K562 (cell line): Measurements from ENCODE around the gene PRDX2. TPM values are rescaled to one million over a fixed set of nuclear protein-coding genes. Genes with fewer than 3 reads are reported as not detected.

Source experiments
- CREM ChIP-seq: IDR thresholded peaks from 2 replicates; pipeline ENCODE4 v1.6.1; 2014; ENCODE audit warnings: antibody characterized with exemption, low read depth
- E2F3 ChIP-seq: fragments of 250-450 bp; sonication (Bioruptor Pico); IDR thresholded peaks from 2 replicates; pipeline ENCODE4 v1.4.0; 2020; ENCODE audit warnings: mild to moderate bottlenecking
- ESRRA ChIP-seq: fragments of 450-650 bp; IDR thresholded peaks from 2 replicates; pipeline ENCODE4 v1.6.1; 2014; ENCODE audit warnings: low read depth, mild to moderate bottlenecking, moderate library complexity, borderline replicate concordance
- ESRRB ChIP-seq: fragments of 250-450 bp; sonication (Bioruptor Pico); IDR thresholded peaks from 2 replicates; pipeline ENCODE4 v1.5.0; 2020; ENCODE audit warnings: mild to moderate bottlenecking, moderate library complexity, borderline replicate concordance
- HIVEP1 ChIP-seq: fragments of 250-450 bp; sonication (Bioruptor Pico); IDR thresholded peaks from 2 replicates; pipeline ENCODE4 v1.4.0; 2020; ENCODE audit warnings: mild to moderate bottlenecking
- HNRNPL ChIP-seq: fragments of 200-400 bp; formaldehyde crosslinking; IDR thresholded peaks from 2 replicates; pipeline ENCODE4 v1.6.1; 2017; ENCODE audit warnings: low read depth, mild to moderate bottlenecking, low read length
- L3MBTL2 ChIP-seq: fragments of 450-650 bp; IDR thresholded peaks from 2 replicates; pipeline ENCODE4 v1.6.1; 2016; ENCODE audit warnings: mild to moderate bottlenecking, moderate library complexity
- MCM2 ChIP-seq: fragments of 450-650 bp; IDR thresholded peaks from 2 replicates; pipeline ENCODE4 v1.6.1; 2017; ENCODE audit warnings: low read depth, mild to moderate bottlenecking
- MECOM ChIP-seq: fragments of 250-450 bp; sonication (Bioruptor Pico); IDR thresholded peaks from 2 replicates; pipeline ENCODE4 v1.8.0; 2022; ENCODE audit warnings: inconsistent platforms
- NCOR1 ChIP-seq: fragments of 450-650 bp; IDR thresholded peaks from 2 replicates; pipeline ENCODE4 v1.6.1; 2016; ENCODE audit warnings: mild to moderate bottlenecking, moderate library complexity
- NFE2 ChIP-seq: IDR thresholded peaks from 2 replicates; pipeline ENCODE4 v1.6.1; 2014; ENCODE audit warnings: antibody characterized with exemption, low read depth
- PHF20 ChIP-seq: fragments of 450-650 bp; IDR thresholded peaks from 2 replicates; pipeline ENCODE4 v1.6.1; 2018; ENCODE audit not compliant: partially characterized antibody
- PPARD ChIP-seq: fragments of 250-450 bp; sonication (Bioruptor Pico); IDR thresholded peaks from 2 replicates; pipeline ENCODE4 v1.8.0; 2022; ENCODE audit warnings: inconsistent platforms, mild to moderate bottlenecking, moderate library complexity
- RBM17 ChIP-seq: fragments of 200-400 bp; formaldehyde crosslinking; IDR thresholded peaks from 2 replicates; pipeline ENCODE4 v1.6.1; 2017; ENCODE audit warnings: low read depth, mild to moderate bottlenecking, low read length, borderline replicate concordance
- RFX1 ChIP-seq: fragments of 450-650 bp; IDR thresholded peaks from 2 replicates; pipeline ENCODE4 v1.6.1; 2016; ENCODE audit warnings: mild to moderate bottlenecking, moderate library complexity
- SMARCC2 ChIP-seq: fragments of 450-650 bp; IDR thresholded peaks from 2 replicates; pipeline ENCODE4 v1.6.1; 2017; ENCODE audit warnings: antibody characterized with exemption, moderate library complexity, mild to moderate bottlenecking, low read depth
- SNIP1 ChIP-seq: fragments of 450-650 bp; IDR thresholded peaks from 2 replicates; pipeline ENCODE4 v1.7.1; 2017; ENCODE audit warnings: low read depth, mild to moderate bottlenecking
- XRCC3 ChIP-seq: fragments of 450-650 bp; IDR thresholded peaks from 2 replicates; pipeline ENCODE4 v1.6.1; 2017; ENCODE audit warnings: mild to moderate bottlenecking, moderate library complexity
- ZFPM2 ChIP-seq: fragments of 250-450 bp; sonication (Bioruptor Pico); IDR thresholded peaks from 2 replicates; pipeline ENCODE4 v1.5.1; 2022; ENCODE audit warnings: mild to moderate bottlenecking
- ZNF217 ChIP-seq: sonication (generic); formaldehyde crosslinking; IDR thresholded peaks from 2 replicates; pipeline ENCODE4 v1.8.0; 2022; ENCODE audit warnings: mild to moderate bottlenecking, missing genetic modification reagents
- ZNF347 ChIP-seq: fragments of 450-650 bp; formaldehyde crosslinking; IDR thresholded peaks from 2 replicates; pipeline ENCODE4 v1.4.0; 2020; ENCODE audit warnings: low read depth, mild to moderate bottlenecking, moderate library complexity
- ZNF644 ChIP-seq: fragments of 200-800 bp; sonication (Bioruptor generic); IDR thresholded peaks from 2 replicates; pipeline ENCODE4 v1.6.1; 2016; ENCODE audit warnings: low read depth, missing genetic modification characterization, missing compliant biosample characterization
- polyA plus RNA-seq, 8 experiments: library from polyadenylated mRNA; depleted of rRNA in 4 of 8; stranded (reverse) in 5 of 8; unstranded in 3 of 8; fragments of >200 nt; fragmentation: Nextera tagmentation in 2 of 8; fragmentation: Illumina TruSeq in 1 of 8; extraction: Ambion mirVana in 2 of 8; extraction: Trizol in 1 of 8; gene quantifications; 2 replicates each; pipeline versions ENCODE4 v1.2.1 to v1.2.3, GENCODE V29; 2011 to 2014; ENCODE audit warnings: inconsistent platforms in 1 of 8, missing spikeins in 1 of 8
- total RNA-seq, 7 experiments: library from RNA; depleted of rRNA in 6 of 7; stranded (reverse); fragments of >200 nt in 6 of 7; fragmentation: Illumina TruSeq in 2 of 7; extraction: Trizol in 2 of 7; gene quantifications; 2 replicates each; pipeline versions ENCODE4 v1.2.1 to v1.2.3, GENCODE V29; 2011 to 2021; ENCODE audit warnings: low replicate concordance in 1 of 7
- TF ChIP-seq, protein P1 (sequence below): fragments of 250-450 bp; sonication (Bioruptor Pico); IDR thresholded peaks from 2 replicates; pipeline ENCODE4 v1.4.0; 2020; ENCODE audit warnings: borderline replicate concordance
- TF ChIP-seq, protein P2 (sequence below), 2 experiments: fragments of 250-450 bp in 1 of 2; fragments of 450-650 bp in 1 of 2; sonication (Bioruptor Pico) in 1 of 2; IDR thresholded peaks; 2 replicates each; pipeline versions ENCODE4 v1.6.1 to v1.8.0; 2016 to 2021; ENCODE audit warnings: mild to moderate bottlenecking in 2 of 2, moderate library complexity in 2 of 2, missing compliant biosample characterization in 1 of 2, missing genetic modification characterization in 1 of 2
- TF ChIP-seq, protein P3 (sequence below): fragments of 250-450 bp; sonication (Bioruptor Pico); IDR thresholded peaks from 2 replicates; pipeline ENCODE4 v1.4.0; 2020; ENCODE audit warnings: mild to moderate bottlenecking
- TF ChIP-seq, protein P4 (sequence below): IDR thresholded peaks from 2 replicates; pipeline ENCODE4 v1.6.1; 2011; ENCODE audit not compliant: insufficient read length; ENCODE audit errors: extremely low read depth

The PRDX2 gene
- total and polyA plus RNA-seq, 9 of the 15 experiments (the other 6 are each of a cell fraction or from before 2014, with no cell fraction given): 206 to 1,183 (median 415) TPM

DNA sequence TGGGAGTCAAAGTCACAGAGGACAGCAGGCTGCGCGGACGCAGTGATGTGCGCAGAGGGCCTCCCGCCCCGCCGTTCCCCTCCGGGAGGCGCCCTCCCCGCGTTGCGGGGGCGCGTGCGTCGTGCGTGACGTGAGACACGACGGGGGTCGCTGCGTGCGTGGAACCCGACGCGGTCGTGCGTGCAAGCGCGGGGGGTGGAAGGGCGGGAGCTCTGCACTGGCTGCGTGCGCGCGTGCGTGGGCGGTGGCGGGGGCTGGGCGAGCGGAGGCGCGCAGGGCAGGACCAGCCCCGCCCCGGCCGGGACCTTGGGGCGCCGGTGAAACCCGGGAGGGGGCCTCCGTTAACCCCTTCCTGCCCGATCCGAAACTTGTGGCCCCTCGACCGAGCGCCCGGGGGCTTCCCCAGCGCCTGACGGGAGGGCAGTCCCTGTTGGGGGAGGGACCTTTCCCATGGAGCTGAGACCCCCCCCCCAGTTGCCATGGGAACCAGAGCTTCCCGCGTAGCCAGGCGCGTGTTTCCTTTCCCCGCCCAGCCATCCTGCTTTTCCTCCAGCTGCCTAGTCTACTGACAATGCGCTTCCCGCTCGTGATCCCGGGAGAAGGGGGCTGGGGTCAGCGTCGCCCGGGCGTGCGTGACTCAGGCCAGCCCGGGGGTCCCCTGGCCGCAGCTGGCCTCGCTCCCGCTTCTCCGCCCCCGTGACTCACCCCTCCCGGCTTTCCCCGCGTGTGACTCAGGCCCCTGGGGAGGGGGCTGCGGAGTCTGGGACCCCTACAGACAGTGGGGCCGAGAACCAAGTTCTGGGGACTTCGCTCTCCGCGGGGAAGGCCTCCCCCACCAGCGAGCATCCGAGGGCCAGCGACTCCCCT is 18.9 kb downstream of the PRDX2 start (continued):
- TF ChIP-seq, protein P1, sequence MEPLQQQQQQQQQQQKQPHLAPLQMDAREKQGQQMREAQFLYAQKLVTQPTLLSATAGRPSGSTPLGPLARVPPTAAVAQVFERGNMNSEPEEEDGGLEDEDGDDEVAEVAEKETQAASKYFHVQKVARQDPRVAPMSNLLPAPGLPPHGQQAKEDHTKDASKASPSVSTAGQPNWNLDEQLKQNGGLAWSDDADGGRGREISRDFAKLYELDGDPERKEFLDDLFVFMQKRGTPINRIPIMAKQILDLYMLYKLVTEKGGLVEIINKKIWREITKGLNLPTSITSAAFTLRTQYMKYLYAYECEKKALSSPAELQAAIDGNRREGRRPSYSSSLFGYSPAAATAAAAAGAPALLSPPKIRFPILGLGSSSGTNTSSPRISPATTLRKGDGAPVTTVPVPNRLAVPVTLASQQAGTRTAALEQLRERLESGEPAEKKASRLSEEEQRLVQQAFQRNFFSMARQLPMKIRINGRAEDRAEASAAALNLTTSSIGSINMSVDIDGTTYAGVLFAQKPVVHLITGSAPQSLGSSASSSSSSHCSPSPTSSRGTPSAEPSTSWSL (CRISPR knock-in tag): no peak
- TF ChIP-seq ZNF217 (CRISPR knock-in tag): no peak
- peak; percentile 98 for TF ChIP-seq RFX1
- peak; percentile 84 for TF ChIP-seq L3MBTL2
- no peak for TF ChIP-seq NFE2
- no peak for TF ChIP-seq SMARCC2
- TF ChIP-seq ZFPM2 (CRISPR knock-in tag): no peak
- TF ChIP-seq MECOM (CRISPR knock-in tag): no peak
- TF ChIP-seq, protein P2, sequence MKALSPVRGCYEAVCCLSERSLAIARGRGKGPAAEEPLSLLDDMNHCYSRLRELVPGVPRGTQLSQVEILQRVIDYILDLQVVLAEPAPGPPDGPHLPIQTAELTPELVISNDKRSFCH (CRISPR knock-in tag; IDR thresholded peaks at IDR 0.05): no peak
- TF ChIP-seq, protein P2 (tag; IDR thresholded peaks at IDR 0.05): peak; percentile 37; the same call in 1 of the 2 replicates
- TF ChIP-seq PPARD: no peak
- TF ChIP-seq SNIP1: no peak
- TF ChIP-seq, protein P3, sequence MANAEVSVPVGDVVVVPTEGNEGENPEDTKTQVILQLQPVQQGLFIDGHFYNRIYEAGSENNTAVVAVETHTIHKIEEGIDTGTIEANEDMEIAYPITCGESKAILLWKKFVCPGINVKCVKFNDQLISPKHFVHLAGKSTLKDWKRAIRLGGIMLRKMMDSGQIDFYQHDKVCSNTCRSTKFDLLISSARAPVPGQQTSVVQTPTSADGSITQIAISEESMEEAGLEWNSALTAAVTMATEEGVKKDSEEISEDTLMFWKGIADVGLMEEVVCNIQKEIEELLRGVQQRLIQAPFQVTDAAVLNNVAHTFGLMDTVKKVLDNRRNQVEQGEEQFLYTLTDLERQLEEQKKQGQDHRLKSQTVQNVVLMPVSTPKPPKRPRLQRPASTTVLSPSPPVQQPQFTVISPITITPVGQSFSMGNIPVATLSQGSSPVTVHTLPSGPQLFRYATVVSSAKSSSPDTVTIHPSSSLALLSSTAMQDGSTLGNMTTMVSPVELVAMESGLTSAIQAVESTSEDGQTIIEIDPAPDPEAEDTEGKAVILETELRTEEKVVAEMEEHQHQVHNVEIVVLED (CRISPR knock-in tag): peak; percentile 99
- no peak for TF ChIP-seq RBM17
- TF ChIP-seq ZNF644 (tag): 0 out of 2 replicates have a peak, but pooled peaks have one; percentile 9
- TF ChIP-seq CREM: peak; percentile 88
- no peak for TF ChIP-seq PHF20
- no peak for TF ChIP-seq XRCC3
- TF ChIP-seq HNRNPL: peak; percentile 81
- peak; percentile 86 for TF ChIP-seq ESRRA
- TF ChIP-seq ESRRB (CRISPR knock-in tag): no peak
- no peak for TF ChIP-seq HIVEP1 (CRISPR knock-in tag)
- no peak for TF ChIP-seq MCM2
- TF ChIP-seq ZNF347 (CRISPR knock-in tag): no peak
- TF ChIP-seq, protein P4, sequence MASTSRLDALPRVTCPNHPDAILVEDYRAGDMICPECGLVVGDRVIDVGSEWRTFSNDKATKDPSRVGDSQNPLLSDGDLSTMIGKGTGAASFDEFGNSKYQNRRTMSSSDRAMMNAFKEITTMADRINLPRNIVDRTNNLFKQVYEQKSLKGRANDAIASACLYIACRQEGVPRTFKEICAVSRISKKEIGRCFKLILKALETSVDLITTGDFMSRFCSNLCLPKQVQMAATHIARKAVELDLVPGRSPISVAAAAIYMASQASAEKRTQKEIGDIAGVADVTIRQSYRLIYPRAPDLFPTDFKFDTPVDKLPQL: no peak
- TF ChIP-seq NCOR1: peak; percentile 48
- TF ChIP-seq E2F3 (CRISPR knock-in tag): peak; percentile 71
